Measurements from ENCODE around the gene WWOX. TPM values are rescaled to one million over a fixed set of nuclear protein-coding genes. Genes with fewer than 3 reads are reported as not detected.

WWOX gene
- total and polyA plus RNA-seq, 2 of the 4 experiments (the other 2 are of a cell fraction), result 2.7 to 5.4 TPM

- no CpG with 5 or more reads among the region's 9 CpGs for WGBS, 2 experiments (ENCODE audit: extremely low coverage in 2 of 2, insufficient read length in 1 of 2)
- Histone ChIP-seq H3K23ac (ENCODE audit: low read depth, low read length) (no peak overlapping the region), H4K5ac (ENCODE audit: low read depth, low read length) (no peak overlapping the region), H3K4me3 (ENCODE audit: insufficient read depth, low read depth, low read length) (no peak overlapping the region), H3K18ac (ENCODE audit: low read depth, low read length) (no peak overlapping the region), H3K14ac (replicated peaks; ENCODE audit: low read depth, low read length) (no peak overlapping the region), H2BK15ac (ENCODE audit: low read depth, low read length) (no peak overlapping the region), H3K4me2 (ENCODE audit: low read depth, low read length) (no peak overlapping the region), H3K9me3 (ENCODE audit: control insufficient read depth, insufficient read depth, low read length) (peaks cover 7% of the 10 kb centered on the region), H4K8ac (ENCODE audit: low read depth in 2 of 2, low read length in 2 of 2) (no peak overlapping the region), H2BK5ac (ENCODE audit: low read depth, low read length, poor library complexity, severe bottlenecking) (no peak overlapping the region), H2AK9ac (replicated peaks; ENCODE audit: low read depth, low read length, poor library complexity) (no peak overlapping the region), H3K4me1 (ENCODE audit: control insufficient read depth, insufficient read depth, low read length) (no peaks in the 10 kb centered on the region), H3K9ac (ENCODE audit: low read depth, low read length) (no peak overlapping the region), H3K9me1 (ENCODE audit: insufficient read depth, low read length) (no peaks in the 10 kb centered on the region), H3K27ac (ENCODE audit: insufficient read depth, low read length) (no peak overlapping the region), H4K91ac (ENCODE audit: insufficient read depth, low read depth, low read length) (no peak overlapping the region), H3K79me1 (ENCODE audit: low read depth in 1 of 2, low read length in 2 of 2) (no peaks in the 10 kb centered on the region), H3K4ac (ENCODE audit: low read depth, low read length) (no peak overlapping the region), H4K20me1 (ENCODE audit: insufficient read depth, low read length) (no peaks in the 10 kb centered on the region), H2BK120ac (ENCODE audit: low read depth, low read length) (no peak overlapping the region), H3K27me3 (ENCODE audit: control insufficient read depth, insufficient read depth, low read length) (no peaks in the 10 kb centered on the region), H2AFZ (replicated peaks; ENCODE audit: low read length, poor library complexity) (no peak overlapping the region), H2BK20ac (ENCODE audit: low read depth, low read length) (no peak overlapping the region), H2AK5ac (ENCODE audit: low read depth, low read length) (no peak overlapping the region), H3K56ac (ENCODE audit: extremely low read depth, insufficient read depth, low read length) (no peak overlapping the region), H3K36me3 (ENCODE audit: control insufficient read depth, insufficient read depth, low read length) (no peaks in the 10 kb centered on the region)
- in situ Hi-C loops (cut with MboI; ENCODE audit: low sequenced_read_pairs) (no loop called here), intact Hi-C loops (cut with micrococcal nuclease) (no loop called here), dilution Hi-C loops (cut with HindIII; ENCODE audit: low sequenced_read_pairs, unreplicated experiment) (no loop called here)
- no peak for ATAC-seq (ENCODE audit: low read depth)
- no peak for DNase-seq
- BruUV-seq (replicated peaks), result no TSS peak
- ChIA-PET POLR2A (ENCODE audit: unreplicated experiment) (no interaction called here), CTCF (no interaction called here)
- TF ChIP-seq MXI1 (IDR thresholded peaks at IDR 0.05; ENCODE audit: borderline replicate concordance, low read depth, low read length) (no peak), CEBPB (IDR thresholded peaks at IDR 0.05; ENCODE audit: low read depth, low read length) (no peak)
- TF ChIP-seq, protein P1, sequence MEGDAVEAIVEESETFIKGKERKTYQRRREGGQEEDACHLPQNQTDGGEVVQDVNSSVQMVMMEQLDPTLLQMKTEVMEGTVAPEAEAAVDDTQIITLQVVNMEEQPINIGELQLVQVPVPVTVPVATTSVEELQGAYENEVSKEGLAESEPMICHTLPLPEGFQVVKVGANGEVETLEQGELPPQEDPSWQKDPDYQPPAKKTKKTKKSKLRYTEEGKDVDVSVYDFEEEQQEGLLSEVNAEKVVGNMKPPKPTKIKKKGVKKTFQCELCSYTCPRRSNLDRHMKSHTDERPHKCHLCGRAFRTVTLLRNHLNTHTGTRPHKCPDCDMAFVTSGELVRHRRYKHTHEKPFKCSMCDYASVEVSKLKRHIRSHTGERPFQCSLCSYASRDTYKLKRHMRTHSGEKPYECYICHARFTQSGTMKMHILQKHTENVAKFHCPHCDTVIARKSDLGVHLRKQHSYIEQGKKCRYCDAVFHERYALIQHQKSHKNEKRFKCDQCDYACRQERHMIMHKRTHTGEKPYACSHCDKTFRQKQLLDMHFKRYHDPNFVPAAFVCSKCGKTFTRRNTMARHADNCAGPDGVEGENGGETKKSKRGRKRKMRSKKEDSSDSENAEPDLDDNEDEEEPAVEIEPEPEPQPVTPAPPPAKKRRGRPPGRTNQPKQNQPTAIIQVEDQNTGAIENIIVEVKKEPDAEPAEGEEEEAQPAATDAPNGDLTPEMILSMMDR (conservative IDR thresholded peaks at IDR 0.05; ENCODE audit: low read depth, low read length), result no peak
Observed at GRCh38 chr16:78348886-78349285, 249.4 kb downstream of the WWOX start.
